COLO829 (cell line): ENCODE data around the gene BCL11A.

Experiments used
- DNase-seq: peaks from one replicate; pipeline ENCODE4 v3.0.0; 2012; ENCODE audit warnings: low spot score

Gene BCL11A

DNA sequence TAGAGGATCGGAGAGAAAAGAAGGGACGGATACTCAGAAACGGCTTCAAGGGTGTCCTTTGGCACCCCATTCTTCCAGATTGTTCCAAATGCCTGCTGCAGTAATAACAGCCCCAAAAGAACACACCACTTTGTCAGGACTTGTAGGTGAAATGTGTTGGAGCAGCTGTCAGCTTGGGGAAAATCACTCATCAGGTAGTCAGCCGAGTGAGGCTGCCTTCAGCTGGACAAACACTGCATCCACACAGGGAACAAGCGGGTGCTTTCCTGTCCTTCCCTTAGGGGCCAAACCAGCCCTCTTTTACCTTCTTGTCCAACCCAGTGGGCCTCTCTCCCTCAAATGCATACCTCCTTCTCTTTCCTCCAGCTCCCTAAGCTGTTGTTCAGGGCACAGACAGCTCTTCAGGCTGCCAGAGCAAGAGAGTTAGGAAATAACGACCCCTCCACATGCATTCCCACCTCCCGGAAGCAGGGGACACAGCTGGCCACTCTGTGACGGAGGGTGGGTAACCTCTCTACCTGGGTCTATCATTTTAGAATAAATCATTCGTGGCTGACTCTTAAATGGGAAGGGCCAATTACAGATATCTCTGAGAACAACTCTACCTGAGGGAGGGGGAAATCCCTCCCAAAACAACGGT, 48.1 kb downstream of the BCL11A start:
- DNase-seq = no peak

DNA sequence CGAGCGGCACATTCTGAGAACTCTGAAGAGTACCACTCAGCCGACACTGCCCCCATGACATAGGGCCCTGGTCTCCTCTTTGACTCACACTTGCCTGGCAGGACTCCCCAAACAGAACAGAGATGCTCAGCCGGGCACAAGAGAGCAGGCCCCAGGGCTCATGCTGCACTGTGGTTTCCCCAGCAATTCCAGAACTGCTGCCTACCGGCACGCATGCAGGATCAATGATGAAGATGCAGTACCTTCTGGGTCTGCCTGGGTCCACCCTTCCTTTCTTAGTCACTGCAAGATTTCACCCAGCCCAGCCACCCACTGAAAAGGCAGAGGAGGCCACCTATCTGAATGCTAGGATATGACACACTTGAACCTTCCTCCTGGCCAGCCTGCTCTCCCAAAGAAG, 49.4 kb downstream of the BCL11A start:
- no peak for DNase-seq

DNA sequence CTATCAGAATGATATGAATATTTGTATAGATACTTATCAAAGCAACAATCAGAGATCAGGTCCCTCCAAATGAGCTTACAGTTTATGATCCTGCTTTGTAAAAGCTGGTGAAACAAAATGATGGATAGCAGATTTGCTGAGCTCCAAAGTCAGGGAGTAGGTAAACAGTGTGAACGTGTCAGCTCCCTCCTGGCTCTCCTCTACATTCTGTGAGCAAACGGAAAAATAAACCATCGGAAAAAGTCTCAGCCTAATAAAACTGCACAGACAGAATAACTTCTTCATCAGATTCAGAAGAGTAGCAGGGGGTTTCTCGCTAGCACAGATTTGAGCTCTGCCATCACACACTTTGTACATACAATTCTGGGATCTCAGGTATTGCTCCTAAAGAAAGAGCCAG, 51.3 kb downstream of the BCL11A start:
- DNase-seq = no peak

DNA sequence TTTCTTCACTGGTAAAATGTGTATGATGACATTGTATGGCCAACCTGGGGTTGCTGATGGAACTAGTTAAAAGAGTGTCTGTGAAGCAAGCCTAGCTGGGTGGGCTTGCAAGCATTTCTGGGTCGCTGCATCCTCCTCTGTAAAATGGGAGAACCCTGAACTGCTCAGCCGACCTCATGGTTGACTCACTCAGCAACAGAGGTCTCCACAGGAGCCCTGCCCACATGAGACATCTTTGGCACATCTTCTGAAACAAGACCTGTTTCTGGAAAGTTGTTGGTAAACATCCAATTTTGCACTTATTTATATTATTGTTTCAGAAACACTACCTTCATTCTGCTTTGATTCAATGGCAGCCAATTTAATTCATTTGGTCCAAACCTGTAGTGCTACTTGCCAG, 52.6 kb downstream of the BCL11A start:
- DNase-seq = no peak

DNA sequence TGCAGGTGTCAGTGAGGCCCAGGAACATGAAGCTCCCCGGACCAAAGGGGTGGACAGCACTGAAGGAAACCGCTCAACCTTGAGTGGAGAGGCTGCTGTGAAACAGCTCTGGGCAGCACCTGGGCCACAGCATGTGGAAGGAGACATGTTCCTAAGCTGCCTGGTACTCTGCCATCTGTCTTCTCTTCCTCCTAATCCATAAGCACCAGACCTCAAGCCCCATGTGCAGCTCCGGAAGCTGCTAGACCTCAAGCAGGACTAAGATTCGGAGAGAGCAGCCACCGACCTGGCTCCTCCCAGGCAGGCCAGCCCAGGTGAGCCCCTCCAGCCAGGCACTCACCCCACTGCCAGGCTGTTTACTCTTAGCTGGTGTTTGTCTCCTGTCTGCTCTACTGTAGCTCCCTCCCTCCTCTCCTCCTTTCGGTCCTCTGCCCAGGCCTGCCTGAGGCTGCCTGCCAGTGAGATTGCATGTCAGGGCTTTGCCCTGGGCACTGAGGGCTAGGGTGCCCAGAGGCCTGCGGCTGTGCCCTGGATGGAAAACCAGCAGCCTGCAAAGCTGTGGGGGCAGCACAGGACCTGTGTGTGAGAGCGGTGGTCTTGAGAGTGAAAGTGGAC, 53.7 kb downstream of the BCL11A start:
- DNase-seq = no peak

DNA sequence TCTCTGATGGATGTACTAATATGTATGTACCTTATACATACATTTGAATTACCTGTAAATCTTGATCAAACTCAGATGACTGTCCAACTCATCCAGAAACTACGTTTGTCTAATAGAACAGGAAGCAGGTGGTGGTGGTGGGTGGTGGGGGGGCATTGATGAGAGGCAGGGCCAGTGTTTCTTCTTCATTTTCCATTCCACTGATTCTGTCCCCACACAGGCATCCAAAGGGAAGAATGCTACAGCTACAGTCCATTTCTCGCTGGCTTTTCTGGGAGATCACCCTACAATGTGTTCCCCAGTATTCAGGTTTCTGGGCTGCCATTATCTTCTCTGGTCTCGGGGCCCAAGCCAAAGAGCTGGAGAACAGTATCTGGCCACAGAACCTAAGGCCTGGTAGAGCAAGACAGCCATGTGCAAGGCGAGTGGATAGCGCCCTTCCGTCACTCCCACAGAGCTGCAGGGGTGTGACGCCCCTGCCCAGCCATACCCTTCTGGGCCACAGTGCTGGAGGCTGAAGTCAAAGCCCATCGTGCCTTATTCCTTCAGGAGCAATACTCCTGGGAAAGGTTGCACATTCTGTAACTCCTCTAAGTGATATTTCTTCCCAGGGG, 54.5 kb downstream of the BCL11A start:
- no peak for DNase-seq

DNA sequence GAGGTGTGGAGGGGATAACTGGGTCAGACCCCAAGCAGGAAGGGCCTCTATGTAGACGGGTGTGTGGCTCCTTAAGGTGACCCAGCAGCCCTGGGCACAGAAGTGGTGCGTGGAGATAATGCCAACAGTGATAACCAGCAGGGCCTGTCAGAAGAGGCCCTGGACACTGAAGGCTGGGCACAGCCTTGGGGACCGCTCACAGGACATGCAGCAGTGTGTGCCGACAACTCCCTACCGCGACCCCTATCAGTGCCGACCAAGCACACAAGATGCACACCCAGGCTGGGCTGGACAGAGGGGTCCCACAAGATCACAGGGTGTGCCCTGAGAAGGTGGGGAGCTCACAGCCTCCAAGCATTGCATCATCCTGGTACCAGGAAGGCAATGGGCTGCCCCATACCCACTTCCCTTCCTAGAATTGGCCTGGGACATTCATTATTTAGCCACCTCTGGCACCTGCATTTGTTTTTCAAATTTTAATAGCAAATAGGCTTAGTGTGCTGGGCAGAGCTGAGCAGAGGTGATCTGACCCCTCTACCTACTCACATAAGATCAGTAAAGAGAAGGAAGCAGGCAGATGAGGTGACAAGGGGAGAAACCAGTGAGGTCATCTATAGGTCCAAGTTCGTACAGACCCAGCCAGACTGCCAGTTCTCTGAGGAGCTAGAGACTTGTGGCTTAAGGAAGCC, 55.2 kb downstream of the BCL11A start:
- no peak for DNase-seq

DNA sequence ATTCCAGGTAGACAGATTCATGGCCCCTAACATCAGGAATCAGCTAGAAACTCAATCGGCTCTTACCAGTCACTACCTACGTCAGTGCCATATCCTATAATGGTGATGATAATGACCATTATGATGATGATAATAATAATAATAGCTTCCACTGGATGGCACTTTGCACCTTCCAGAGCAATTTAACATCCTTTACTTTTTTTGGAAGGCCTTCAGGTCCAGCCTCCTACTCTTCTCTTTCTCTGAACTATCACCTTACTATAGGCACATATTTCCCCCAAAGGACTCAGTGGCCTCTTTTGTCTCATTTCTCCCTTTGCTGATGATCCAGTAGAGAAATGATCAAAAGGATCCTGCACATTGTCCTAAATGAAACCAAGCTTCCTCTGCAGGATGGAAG, 56.0 kb downstream of the BCL11A start:
- DNase-seq = no peak

DNA sequence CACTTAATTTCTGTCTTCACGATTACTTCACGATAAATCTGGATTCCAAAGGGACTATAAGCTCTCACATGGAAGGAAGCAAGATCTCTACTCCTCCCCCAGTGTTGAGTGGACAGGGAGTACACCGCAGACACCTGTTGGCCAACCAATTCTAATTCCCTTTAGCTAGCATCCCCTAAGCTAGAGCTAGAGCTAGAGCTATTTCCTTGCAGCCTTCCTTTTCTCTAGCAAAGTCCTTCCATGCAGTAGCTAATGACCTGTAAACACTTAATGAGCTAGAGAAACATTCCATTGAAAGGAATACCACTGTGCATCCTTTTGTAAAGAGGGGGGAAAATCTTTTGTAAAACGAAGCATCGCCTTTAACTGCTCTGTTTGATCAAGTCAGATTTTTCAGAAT, 56.5 kb downstream of the BCL11A start:
- no peak for DNase-seq

DNA sequence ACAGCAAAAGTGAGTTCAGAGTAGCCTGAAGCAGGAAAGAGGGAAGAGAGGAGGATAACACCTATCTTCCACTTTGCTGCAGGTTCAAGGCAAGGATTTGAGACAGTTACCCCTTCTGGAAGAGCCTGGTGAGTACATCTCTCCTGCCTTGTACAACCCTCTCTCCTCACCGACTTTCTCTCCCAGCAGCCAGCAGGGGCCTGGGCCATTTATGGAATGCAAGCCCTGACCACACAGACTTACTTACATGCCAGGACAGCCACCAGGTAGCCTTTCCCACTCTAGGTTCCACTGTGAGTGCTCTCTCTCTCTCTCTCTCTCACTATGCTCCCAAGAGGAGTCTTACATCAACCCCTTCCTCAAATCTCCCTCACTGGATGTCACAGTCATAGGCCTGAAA, 57.0 kb downstream of the BCL11A start:
- DNase-seq = no peak

DNA sequence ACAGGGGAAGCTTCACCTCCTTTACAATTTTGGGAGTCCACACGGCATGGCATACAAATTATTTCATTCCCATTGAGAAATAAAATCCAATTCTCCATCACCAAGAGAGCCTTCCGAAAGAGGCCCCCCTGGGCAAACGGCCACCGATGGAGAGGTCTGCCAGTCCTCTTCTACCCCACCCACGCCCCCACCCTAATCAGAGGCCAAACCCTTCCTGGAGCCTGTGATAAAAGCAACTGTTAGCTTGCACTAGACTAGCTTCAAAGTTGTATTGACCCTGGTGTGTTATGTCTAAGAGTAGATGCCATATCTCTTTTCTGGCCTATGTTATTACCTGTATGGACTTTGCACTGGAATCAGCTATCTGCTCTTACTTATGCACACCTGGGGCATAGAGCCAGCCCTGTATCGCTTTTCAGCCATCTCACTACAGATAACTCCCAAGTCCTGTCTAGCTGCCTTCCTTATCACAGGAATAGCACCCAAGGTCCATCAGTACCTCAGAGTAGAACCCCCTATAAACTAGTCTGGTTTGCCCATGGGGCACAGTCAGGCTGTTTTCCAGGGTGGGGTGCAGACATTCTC, 58.3 kb downstream of the BCL11A start:
- no peak for DNase-seq

DNA sequence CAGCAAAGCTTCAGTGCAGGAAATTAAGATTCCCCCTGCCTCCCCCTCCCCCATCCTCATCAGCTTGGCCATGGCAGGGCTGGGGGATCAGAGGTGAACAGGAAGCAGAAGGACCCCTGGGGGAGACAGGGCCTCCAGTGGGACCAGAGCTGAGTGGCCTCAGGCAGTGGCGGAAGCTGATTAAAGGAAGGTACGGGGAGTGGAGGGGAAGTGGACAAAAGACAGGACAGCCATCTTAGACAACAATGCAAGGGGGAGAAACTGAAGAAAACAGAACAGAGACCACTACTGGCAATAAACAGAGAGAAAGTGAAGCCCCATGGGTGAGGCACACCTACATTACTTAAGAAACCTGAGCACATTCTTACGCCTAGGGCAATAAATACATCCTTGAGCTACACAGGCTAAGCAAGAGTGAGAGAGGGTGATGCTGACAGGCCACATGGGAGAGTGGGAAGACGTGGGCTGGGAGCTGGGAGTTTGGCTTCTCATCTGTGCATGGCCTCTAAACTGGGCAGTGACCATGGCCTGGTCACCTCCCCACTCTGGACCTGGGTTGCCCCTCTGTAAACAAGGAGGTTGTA, 59.6 kb downstream of the BCL11A start:
- DNase-seq = no peak

DNA sequence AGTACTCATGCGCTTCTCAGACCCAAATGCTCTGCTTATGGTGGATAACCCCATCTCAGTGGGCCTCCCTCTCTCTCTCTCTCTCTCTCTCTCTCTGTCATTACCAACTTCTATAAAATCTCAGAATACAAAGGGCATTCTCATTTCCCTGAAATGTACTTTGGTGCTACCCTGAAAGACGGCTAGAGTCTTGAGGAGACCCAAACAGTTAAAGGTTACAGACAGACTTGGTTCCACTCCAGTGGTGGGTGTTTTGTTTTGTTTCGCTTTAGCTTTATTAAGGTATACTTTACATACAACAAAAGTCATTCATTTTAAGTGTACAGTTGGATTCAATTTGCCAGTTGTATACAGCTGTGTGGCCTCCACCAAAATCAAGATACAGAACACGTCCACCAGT, 60.9 kb downstream of the BCL11A start:
- DNase-seq = no peak

DNA sequence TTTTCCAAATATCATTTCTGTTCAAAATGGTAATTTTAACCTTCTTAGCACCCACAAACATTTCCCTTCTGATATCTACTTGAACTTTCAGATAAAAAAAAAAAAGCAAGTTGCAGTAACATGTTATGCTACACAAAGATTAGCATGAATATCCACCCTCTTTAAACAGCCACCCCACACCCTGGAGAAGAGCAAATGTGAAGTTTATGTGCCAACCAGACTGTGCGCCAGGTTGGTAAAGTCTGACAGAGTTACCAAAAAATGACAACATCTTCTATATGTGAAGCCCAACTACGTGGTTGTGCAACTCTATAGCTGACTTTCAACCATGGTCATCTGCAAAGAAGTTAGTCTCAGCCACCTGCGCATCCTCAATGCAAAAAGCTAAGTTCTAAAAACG, 62.6 kb downstream of the BCL11A start:
- no peak for DNase-seq

DNA sequence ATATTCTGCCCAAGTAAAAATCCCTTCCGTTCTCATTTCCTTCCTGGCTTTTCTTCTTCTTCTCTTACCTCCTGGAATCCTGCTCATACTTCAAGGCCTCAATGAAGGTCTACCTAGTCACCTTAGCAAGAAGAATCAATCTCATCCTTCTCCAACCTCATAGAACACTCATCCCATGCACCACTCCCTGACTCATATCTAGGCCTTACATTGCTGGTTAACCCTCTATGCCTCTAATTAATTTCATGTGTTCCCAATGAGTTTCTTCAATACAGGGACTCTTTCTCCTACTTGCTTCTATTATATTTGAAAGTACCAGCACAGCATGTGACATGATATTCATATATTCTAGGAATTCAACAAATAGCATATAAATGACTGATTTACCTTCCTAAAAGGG, 63.0 kb downstream of the BCL11A start:
- DNase-seq = no peak

DNA sequence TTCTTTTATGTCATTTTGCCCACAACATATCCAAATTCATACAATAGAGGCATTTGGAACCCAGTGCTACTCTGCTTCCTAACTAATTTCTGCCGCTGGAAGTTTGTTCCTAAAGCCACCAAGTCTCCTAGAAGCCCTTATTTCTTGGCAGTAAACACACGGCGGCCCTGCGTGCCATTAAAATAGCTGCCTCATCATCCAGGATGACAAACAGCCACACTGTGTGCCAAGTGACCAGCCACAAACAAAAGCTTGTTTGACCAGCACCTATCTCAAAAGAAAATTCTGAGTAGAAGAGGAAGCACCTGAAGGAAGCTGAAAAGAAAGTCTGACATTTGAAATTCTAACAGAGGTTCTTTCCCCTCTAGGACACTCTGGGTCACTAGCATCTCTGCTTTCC, 64.2 kb downstream of the BCL11A start:
- DNase-seq = no peak

DNA sequence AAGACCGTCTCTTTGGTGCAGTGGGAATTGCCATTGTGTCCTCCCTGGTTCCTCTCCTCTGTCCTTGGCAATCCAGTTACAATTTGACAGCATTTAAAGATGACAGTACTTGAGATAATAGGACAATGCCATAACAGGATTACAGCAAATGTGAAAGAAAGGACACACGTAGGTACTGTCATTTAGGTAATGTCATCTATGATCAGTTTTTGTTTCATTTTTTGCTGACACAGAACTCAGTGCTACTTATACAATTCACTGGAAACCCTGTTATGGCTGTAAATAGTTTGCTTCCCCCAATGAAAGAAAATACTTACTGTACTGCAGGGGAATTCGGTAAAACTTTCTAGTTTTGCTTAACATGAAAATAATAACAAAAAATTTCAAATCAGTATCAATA, 65.2 kb downstream of the BCL11A start:
- no peak for DNase-seq

DNA sequence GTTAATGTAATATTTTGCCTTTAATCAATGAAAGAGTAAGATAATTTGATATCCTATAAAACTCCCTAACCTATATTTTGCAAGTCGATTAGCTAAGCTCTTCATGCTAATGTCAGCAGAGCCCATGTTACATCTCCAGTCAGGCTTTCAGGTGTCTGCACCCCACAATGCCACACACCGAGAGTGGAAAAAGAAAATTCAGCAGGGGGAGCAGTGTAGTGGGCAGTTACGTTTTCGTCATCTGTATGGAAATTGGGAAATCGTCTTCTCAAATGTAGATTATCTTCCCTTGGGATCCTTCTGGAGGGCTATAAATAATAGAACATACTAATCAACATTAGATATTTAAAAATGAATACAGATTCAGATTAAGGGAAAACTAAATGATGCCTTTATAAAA, 66.3 kb downstream of the BCL11A start:
- no peak for DNase-seq

DNA sequence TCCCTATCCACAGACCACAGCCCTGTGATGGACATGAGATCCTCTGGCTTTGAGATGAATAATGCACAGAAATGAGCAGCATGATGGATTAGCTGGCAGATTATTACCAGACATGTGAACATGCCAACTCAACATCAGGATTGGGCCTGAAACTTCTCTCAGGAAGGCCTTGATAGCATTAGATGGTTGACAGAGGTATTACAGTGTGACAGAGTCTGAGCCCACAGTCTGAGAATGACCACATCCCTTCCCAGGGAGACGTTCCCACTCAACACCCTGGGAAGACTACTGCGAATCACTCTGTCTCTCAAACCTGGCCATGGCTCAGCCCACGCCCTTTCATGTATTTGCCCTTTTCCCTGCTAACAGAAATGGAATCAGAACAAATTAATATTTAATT, 66.9 kb downstream of the BCL11A start:
- no peak for DNase-seq

DNA sequence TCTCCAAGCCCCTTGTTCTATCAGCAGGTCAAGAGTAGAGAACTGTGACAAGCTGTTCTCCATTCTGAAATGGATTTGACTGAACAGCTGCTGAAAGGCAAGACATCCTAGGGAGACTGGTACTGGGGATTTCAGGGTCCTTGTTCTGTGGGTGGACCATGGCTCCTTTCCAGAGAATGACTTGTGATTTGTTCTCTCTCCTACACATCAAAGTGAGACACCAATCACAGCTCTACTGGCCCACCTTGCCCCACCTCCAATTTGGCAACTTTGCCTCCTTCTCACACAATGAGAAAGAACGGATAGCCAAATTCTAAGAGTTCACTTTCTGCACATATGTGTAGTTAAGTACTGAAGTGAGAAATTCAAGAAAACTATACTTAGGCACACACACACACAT, 67.4 kb downstream of the BCL11A start:
- DNase-seq = no peak

DNA sequence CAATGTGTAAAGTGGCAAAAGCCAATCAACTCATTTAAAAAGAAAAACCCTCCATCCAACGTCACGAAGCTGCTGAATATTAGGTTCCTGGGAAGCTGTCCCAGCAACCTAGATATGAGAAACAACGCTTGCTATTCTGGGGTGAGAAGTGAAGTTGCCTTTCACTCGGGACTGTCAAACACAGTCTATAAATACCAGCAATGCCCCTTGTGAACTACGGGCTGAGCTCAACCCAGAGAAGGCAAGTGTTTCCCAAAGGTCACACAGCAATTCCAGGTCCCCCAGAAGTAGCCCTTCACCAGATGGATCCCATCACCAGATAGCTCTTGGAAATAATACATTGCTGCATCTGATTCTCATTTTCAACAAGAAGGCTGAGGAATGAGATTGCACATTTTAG, 67.9 kb downstream of the BCL11A start:
- DNase-seq = no peak

DNA sequence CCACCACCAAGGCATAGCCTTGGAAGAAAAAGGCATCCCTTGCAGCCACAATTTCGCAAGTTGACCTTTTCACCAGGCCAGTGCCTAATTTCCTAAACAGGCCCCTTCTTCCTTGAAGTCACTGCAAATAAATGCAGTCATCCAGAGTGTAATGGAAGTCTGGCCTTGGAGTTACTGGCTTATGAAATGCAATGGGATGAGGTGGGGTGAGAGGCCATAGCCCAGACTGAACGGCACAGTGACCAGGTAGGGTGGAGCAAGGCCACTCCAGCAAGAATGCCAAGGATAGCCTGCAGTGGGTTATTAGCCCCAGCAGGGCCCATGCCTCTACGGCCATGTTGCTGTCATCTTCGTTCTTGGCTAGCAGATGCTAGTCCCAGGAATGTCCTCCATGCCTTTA, 68.4 kb downstream of the BCL11A start:
- DNase-seq = no peak
